NB4 (cell line): ENCODE measurements around the gene CHKA.

ENCODE experiments used
- POLR2A ChIP-seq: IDR thresholded peaks from 2 replicates; pipeline ENCODE4 v1.6.1; 2011; ENCODE audit warnings: mild to moderate bottlenecking; ENCODE audit not compliant: insufficient read length; ENCODE audit errors: extremely low read depth
- TF ChIP-seq, protein P1 (sequence below): IDR thresholded peaks from one replicate; pipeline ENCODE4 v1.5.1; 2012; ENCODE audit warnings: low read depth, low read length
- TF ChIP-seq, protein P2 (sequence below): IDR thresholded peaks from 2 replicates; pipeline ENCODE4 v1.6.1; 2011; ENCODE audit warnings: low read depth, low read length

DNA sequence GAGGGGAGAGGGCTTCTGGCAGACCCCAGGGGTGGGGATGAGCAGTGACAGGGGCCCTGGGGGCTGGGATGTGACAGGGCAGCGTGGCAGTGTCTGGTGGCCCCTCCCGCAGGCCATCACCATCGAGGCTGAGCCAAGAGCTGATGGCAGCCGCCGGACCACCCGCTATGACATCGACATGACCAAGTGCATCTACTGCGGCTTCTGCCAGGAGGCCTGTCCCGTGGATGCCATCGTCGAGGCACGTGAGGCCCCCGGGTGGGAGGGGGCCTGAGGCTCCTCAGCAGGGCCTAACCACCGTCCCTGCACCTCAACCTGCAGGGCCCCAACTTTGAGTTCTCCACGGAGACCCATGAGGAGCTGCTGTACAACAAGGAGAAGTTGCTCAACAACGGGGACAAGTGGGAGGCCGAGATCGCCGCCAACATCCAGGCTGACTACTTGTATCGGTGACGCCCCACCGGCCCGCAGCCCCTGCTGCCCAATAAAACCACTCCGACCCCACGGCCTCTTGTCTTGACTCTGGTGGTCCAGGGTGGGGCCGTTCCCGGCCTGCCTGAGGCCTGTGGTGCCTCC is 85.0 kb downstream of the CHKA start:
- TF ChIP-seq, protein P1, sequence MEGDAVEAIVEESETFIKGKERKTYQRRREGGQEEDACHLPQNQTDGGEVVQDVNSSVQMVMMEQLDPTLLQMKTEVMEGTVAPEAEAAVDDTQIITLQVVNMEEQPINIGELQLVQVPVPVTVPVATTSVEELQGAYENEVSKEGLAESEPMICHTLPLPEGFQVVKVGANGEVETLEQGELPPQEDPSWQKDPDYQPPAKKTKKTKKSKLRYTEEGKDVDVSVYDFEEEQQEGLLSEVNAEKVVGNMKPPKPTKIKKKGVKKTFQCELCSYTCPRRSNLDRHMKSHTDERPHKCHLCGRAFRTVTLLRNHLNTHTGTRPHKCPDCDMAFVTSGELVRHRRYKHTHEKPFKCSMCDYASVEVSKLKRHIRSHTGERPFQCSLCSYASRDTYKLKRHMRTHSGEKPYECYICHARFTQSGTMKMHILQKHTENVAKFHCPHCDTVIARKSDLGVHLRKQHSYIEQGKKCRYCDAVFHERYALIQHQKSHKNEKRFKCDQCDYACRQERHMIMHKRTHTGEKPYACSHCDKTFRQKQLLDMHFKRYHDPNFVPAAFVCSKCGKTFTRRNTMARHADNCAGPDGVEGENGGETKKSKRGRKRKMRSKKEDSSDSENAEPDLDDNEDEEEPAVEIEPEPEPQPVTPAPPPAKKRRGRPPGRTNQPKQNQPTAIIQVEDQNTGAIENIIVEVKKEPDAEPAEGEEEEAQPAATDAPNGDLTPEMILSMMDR, result no peak
- no peak for TF ChIP-seq POLR2A
- TF ChIP-seq, protein P2, sequence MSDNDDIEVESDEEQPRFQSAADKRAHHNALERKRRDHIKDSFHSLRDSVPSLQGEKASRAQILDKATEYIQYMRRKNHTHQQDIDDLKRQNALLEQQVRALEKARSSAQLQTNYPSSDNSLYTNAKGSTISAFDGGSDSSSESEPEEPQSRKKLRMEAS, result no peak; the same call in none of the 2 replicates
